GM12891 (cell line): ENCODE results near the gene C17orf67.

Source experiments
- PAX5 ChIP-seq: IDR thresholded peaks from 2 replicates; pipeline ENCODE4 v1.6.1; 2011; ENCODE audit warnings: low read length, moderate library complexity, mild to moderate bottlenecking; ENCODE audit not compliant: insufficient read depth, severe bottlenecking
- POLR2A ChIP-seq: IDR thresholded peaks from 2 replicates; pipeline ENCODE4 v1.6.1; 2011; ENCODE audit warnings: low read depth, low read length, control low read depth
- POLR2AphosphoS5 ChIP-seq: IDR thresholded peaks from 2 replicates; pipeline ENCODE4 v1.6.1; 2011; ENCODE audit warnings: low read depth, low read length, control low read depth
- SPI1 ChIP-seq: IDR thresholded peaks from 2 replicates; pipeline ENCODE4 v1.6.1; 2011; ENCODE audit warnings: low read depth, low read length, control low read depth
- TAF1 ChIP-seq: IDR thresholded peaks from 2 replicates; pipeline ENCODE4 v1.6.1; 2011; ENCODE audit warnings: low read depth, low read length, control low read depth

DNA sequence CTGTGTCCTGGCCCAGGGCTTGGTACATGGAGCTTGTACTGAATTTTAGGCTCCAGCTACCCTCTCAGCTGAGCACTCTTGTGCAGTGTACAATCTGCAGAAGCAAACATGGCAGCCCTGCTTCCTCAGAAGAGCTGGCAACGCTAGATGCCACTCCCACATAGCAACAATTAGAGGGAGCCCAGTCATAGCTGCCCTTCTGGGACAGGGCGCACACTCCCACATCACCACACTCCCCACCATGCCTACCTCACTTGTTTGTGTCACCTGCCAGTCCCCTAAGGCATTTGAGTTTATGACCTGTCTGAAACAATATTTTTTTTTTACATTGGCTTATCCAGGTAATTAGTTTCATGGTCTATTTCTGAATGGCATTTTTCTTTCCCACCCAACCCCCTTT lies 72.3 kb downstream of the C17orf67 start:
- TF ChIP-seq TAF1 (no peak), POLR2A (no peak), POLR2AphosphoS5 (no peak), SPI1 (no peak), PAX5 (no peak)
